Left lung (tissue), 10 donors: Measurements from ENCODE around the gene G6PC1. TPM values are rescaled to one million over a fixed set of nuclear protein-coding genes. Genes with fewer than 3 reads are reported as not detected.
A peak's percentile ranks its signal among the peaks of the same experiment; 100 is the strongest.
"Not testable (repeated sequence)": the region's sequence is repeated elsewhere in the genome, so short reads cannot be mapped to it uniquely, and the experiment has no call there.

ENCODE experiments used
- ATAC-seq: fragments of 200-7000 bp; cut with Tn5 transposase; one replicate; pipeline ENCODE4 v1.9.1; 2020; ENCODE audit warnings: moderate library complexity
- DNase-seq, 4 donors: peaks; one replicate each; pipeline ENCODE4 v3.0.0-alpha.2; 2013 to 2020
- H3K27ac ChIP-seq, 2 donors: fragments of 200-600 bp; sonication (generic) in 1 of 2; one replicate each; pipeline versions ENCODE4 v1.5.0 to v1.8.0; 2020 to 2021
- H3K27me3 ChIP-seq, 2 donors: fragments of 200-600 bp; sonication (generic) in 1 of 2; one replicate each; pipeline versions ENCODE4 v1.5.0 to v1.8.0; 2020 to 2021
- H3K36me3 ChIP-seq, 2 donors: fragments of 200-600 bp; sonication (generic) in 1 of 2; one replicate each; pipeline versions ENCODE4 v1.5.0 to v1.8.0; 2020 to 2021
- H3K4me1 ChIP-seq, 2 donors: fragments of 200-600 bp; one replicate each; pipeline ENCODE4 v1.8.0; 2021
- H3K4me3 ChIP-seq, 2 donors: fragments of 200-600 bp; sonication (generic) in 1 of 2; one replicate each; pipeline versions ENCODE4 v1.5.0 to v1.8.0; 2020 to 2021; ENCODE audit warnings: mild to moderate bottlenecking in 1 of 2
- H3K9me3 ChIP-seq, 2 donors: fragments of 200-600 bp; sonication (generic) in 1 of 2; one replicate each; pipeline versions ENCODE4 v1.5.0 to v1.8.0; 2020 to 2021
- intact Hi-C, 2 donors: fragments of 100-400 bp; cut with DNase I; formaldehyde crosslinking; loops; one replicate each; pipeline versions ENCODE4 v1.11.2 to v1.14.2; 2022
- polyA plus RNA-seq, 6 donors: library from polyadenylated mRNA; unstranded; fragments of 120-200 nt; gene quantifications; one replicate each; pipeline ENCODE4 v1.2.1, GENCODE V29; 2013; ENCODE audit not compliant: insufficient read length in 6 of 6
- total RNA-seq, 2 donors: library from RNA; stranded (reverse); fragmentation: NEBNext Ultra II Directional; extraction: Animal tissue kit (Norgen Biotek cat#: 25700); gene quantifications; one replicate each; pipeline ENCODE4 v1.2.1, GENCODE V29; 2021
- TF ChIP-seq, protein P1 (sequence below), 2 donors: fragments of 200-600 bp; sonication (generic) in 1 of 2; IDR thresholded peaks; one replicate each; pipeline versions ENCODE4 v1.5.0 to v1.8.0; 2021; ENCODE audit warnings: antibody characterized with exemption in 2 of 2
- donor health status: DM: no; HTN: yes; CAD: no.
- donor health status: DM: no; HTN: no; CAD: no.

G6PC1 gene
- total and polyA plus RNA-seq, 8 donors: 0.06 to 0.17 (median 0.10) TPM; not detected in 5

- Histone ChIP-seq H3K27ac (peak overlapping the region in 1 of 2 donors; percentile 75), H3K27me3 (no peaks in the 10 kb centered on the region), H3K4me3 (no peak overlapping the region), H3K36me3 (no peaks in the 10 kb centered on the region), H3K4me1 (peaks cover 10 to 40% of the 10 kb centered on the region in 2 donors), H3K9me3 (no peaks in the 10 kb centered on the region)
- ATAC-seq (no peak), DNase-seq (no peak)
- TF ChIP-seq, protein P1, sequence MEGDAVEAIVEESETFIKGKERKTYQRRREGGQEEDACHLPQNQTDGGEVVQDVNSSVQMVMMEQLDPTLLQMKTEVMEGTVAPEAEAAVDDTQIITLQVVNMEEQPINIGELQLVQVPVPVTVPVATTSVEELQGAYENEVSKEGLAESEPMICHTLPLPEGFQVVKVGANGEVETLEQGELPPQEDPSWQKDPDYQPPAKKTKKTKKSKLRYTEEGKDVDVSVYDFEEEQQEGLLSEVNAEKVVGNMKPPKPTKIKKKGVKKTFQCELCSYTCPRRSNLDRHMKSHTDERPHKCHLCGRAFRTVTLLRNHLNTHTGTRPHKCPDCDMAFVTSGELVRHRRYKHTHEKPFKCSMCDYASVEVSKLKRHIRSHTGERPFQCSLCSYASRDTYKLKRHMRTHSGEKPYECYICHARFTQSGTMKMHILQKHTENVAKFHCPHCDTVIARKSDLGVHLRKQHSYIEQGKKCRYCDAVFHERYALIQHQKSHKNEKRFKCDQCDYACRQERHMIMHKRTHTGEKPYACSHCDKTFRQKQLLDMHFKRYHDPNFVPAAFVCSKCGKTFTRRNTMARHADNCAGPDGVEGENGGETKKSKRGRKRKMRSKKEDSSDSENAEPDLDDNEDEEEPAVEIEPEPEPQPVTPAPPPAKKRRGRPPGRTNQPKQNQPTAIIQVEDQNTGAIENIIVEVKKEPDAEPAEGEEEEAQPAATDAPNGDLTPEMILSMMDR (IDR thresholded peaks at IDR 0.05): no peak
- intact Hi-C loops: no loop called here
Measured at GRCh38 chr17:42920106-42920900, 19.7 kb downstream of the G6PC1 start.

DNA sequence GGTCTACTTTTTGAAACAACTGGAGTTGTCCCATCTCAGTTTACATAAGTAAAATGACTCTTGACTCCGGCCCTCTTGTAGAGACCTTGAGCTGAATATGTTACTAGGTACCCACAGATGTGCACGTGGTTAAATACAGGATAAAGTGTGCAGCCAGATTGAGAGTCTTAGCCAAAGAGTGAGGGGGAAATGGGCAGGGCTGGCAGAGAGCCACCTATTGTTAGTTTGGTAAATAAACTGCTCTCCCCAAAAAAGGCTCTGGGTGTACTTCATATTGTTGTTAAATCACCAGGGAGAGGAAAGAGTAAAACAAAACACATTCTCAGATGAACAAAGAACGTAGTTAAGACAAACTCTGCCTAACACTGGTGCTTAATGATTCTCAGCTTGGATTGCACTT, 20.3 kb downstream of the G6PC1 start:
- Histone ChIP-seq H3K27me3 (no peaks in the 10 kb centered on the region), H3K4me1 (peaks cover 10 to 40% of the 10 kb centered on the region in 2 donors), H3K9me3 (no peaks in the 10 kb centered on the region), H3K27ac (peak overlapping the region; percentile 19 to 75), H3K4me3 (no peak overlapping the region), H3K36me3 (no peaks in the 10 kb centered on the region)
- TF ChIP-seq, protein P1 (IDR thresholded peaks at IDR 0.05): no peak
- peak; percentile 69 for ATAC-seq
- intact Hi-C loops: no loop called here
- DNase-seq: peak in 1 of 4 donors; percentile 58

- no peaks in the 10 kb centered on the region for H3K9me3 ChIP-seq
- TF ChIP-seq, protein P1 (IDR thresholded peaks at IDR 0.05): no peak
- H3K4me1 ChIP-seq: peaks cover 10 to 40% of the 10 kb centered on the region in 2 donors
- no peaks in the 10 kb centered on the region for H3K27me3 ChIP-seq
- no peak overlapping the region for H3K4me3 ChIP-seq
- no peaks in the 10 kb centered on the region for H3K36me3 ChIP-seq
- intact Hi-C loops: no loop called here
- ATAC-seq (no peak), DNase-seq (peak in 1 of 4 donors; percentile 26)
- peak overlapping the region in 1 of 2 donors; percentile 75 for H3K27ac ChIP-seq
Measured at GRCh38 chr17:42922294-42922693, 21.7 kb downstream of the G6PC1 start.

DNA sequence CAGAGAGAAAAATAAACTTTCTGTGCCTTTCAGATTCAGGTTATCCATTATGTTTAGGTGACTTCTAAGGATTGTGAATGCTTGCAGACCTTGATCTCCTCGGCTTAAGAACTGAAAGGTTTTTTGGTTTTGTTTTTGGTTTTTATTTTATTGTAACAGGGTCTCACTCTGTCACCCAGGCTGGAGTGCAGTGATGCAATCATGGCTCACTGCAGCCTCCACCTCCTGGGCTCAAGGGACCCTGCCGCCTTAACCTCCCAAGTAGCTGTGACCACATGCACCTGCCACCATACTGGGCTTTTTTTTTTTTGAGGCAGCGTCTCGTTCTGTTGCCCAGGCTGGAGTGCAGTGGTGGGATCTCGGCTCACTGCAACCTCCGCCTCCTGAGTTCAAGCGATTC, 22.9 kb downstream of the G6PC1 start:
- H3K36me3 ChIP-seq, intact Hi-C loops, DNase-seq, H3K4me3 ChIP-seq, H3K9me3 ChIP-seq, H3K27me3 ChIP-seq, ATAC-seq: not testable (repeated sequence)
- H3K4me1 ChIP-seq: peaks cover 10 to 44% of the 10 kb centered on the region in 2 donors
- H3K27ac ChIP-seq: peak overlapping the region in 1 of 2 donors; percentile 75

DNA sequence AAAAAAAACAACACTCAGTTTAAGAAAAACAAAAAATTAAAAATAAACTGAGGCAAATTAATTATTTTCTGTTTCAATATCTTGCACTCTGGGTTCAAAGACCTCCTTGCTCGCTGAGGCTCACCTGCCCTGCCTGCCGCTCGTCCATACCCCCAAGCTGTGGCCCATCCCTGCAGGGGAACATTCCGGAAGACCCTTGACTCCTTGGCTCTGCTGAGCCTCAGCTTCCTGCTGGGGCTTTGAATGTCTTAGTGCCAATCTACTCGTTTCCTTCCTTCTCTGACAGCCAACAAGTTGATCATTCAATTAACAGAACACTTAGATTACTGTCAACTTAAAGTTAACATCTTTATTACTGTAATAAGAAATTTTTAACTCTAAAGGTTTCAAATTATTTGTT, 24.3 kb downstream of the G6PC1 start:
- H3K27ac ChIP-seq: no peak overlapping the region
- DNase-seq: no peak
- no peaks in the 10 kb centered on the region for H3K36me3 ChIP-seq
- H3K4me1 ChIP-seq: peaks cover 7 to 42% of the 10 kb centered on the region in 2 donors
- no peaks in the 10 kb centered on the region for H3K9me3 ChIP-seq
- intact Hi-C loops: loop anchor here in 1 of 2 donors (5.0 kb wide), 1 partner anchor 78 kb away; no protein-coding TSS in a partner anchor
- TF ChIP-seq, protein P1 (IDR thresholded peaks at IDR 0.05): no peak
- H3K27me3 ChIP-seq: no peaks in the 10 kb centered on the region
- no peak overlapping the region for H3K4me3 ChIP-seq
- no peak for ATAC-seq
